ENCODE results near the gene UROC1.

UROC1 gene

GRCh38 chr3:126501054-126501453, 16.5 kb downstream of the UROC1 start:
- no peaks in the 10 kb centered on the region for H3K27me3 ChIP-seq (ENCODE audit: insufficient read depth, poor library complexity, severe bottlenecking)
- H3K27ac ChIP-seq (replicated peaks): no peak overlapping the region
- no peak overlapping the region for H3K4me3 ChIP-seq (replicated peaks; ENCODE audit: insufficient read depth, low read length)
- TF ChIP-seq POLR2AphosphoS5 (IDR thresholded peaks at IDR 0.05; ENCODE audit: low read depth) (no peak), SPI1 (IDR thresholded peaks at IDR 0.05; ENCODE audit: borderline replicate concordance, low read depth) (no peak), GABPA (IDR thresholded peaks at IDR 0.05; ENCODE audit: low read depth) (no peak), CTCF (IDR thresholded peaks at IDR 0.05; ENCODE audit: insufficient read depth, low read length) (no peak), REST (IDR thresholded peaks at IDR 0.05; ENCODE audit: insufficient replicate concordance, low read depth) (no peak)
- DNase-seq (ENCODE audit: low read depth in 1 of 2, low spot score in 1 of 2): no peak

GRCh38 chr3:126500016-126500415, 17.6 kb downstream of the UROC1 start:
- Histone ChIP-seq H3K27me3 (ENCODE audit: insufficient read depth, poor library complexity, severe bottlenecking) (no peaks in the 10 kb centered on the region), H3K27ac (replicated peaks) (no peak overlapping the region), H3K4me3 (replicated peaks; ENCODE audit: insufficient read depth, low read length) (no peak overlapping the region)
- TF ChIP-seq CTCF (IDR thresholded peaks at IDR 0.05; ENCODE audit: insufficient read depth, low read length) (no peak), GABPA (IDR thresholded peaks at IDR 0.05; ENCODE audit: low read depth) (no peak), POLR2AphosphoS5 (IDR thresholded peaks at IDR 0.05; ENCODE audit: low read depth) (no peak), SPI1 (IDR thresholded peaks at IDR 0.05; ENCODE audit: borderline replicate concordance, low read depth) (no peak), REST (IDR thresholded peaks at IDR 0.05; ENCODE audit: insufficient replicate concordance, low read depth) (no peak)
- DNase-seq (ENCODE audit: low read depth in 1 of 2, low spot score in 1 of 2): no peak

GRCh38 chr3:126499401-126499800, 18.2 kb downstream of the UROC1 start:
- Histone ChIP-seq H3K27me3 (ENCODE audit: insufficient read depth, poor library complexity, severe bottlenecking) (no peaks in the 10 kb centered on the region), H3K4me3 (replicated peaks; ENCODE audit: insufficient read depth, low read length) (no peak overlapping the region), H3K27ac (replicated peaks) (no peak overlapping the region)
- no peak for DNase-seq (ENCODE audit: low read depth in 1 of 2, low spot score in 1 of 2)
- TF ChIP-seq REST (IDR thresholded peaks at IDR 0.05; ENCODE audit: insufficient replicate concordance, low read depth) (no peak), POLR2AphosphoS5 (IDR thresholded peaks at IDR 0.05; ENCODE audit: low read depth) (no peak), CTCF (IDR thresholded peaks at IDR 0.05; ENCODE audit: insufficient read depth, low read length) (no peak), GABPA (IDR thresholded peaks at IDR 0.05; ENCODE audit: low read depth) (no peak), SPI1 (IDR thresholded peaks at IDR 0.05; ENCODE audit: borderline replicate concordance, low read depth) (no peak)

Measured in HL-60 (cell line).